PFSK-1 (cell line): Measurements from ENCODE around the gene ACOX3.

Source experiments
- FOXP2 ChIP-seq: optimal IDR thresholded peaks from 2 replicates; pipeline ENCODE3; 2011; ENCODE audit warnings: borderline replicate concordance, control low read depth, inconsistent platforms; ENCODE audit not compliant: insufficient read depth; ENCODE audit errors: extremely low read length, extremely low read depth
- POLR2AphosphoS5 ChIP-seq: IDR thresholded peaks from 2 replicates; pipeline ENCODE4 v1.6.1; 2012; ENCODE audit warnings: low read depth, mild to moderate bottlenecking, control low read depth, low read length, moderate library complexity
- SIN3A ChIP-seq: IDR thresholded peaks from 2 replicates; pipeline ENCODE4 v1.6.1; 2012; ENCODE audit warnings: mild to moderate bottlenecking, low read length, moderate library complexity, borderline replicate concordance; ENCODE audit not compliant: insufficient read depth
- TAF1 ChIP-seq: IDR thresholded peaks from 2 replicates; pipeline ENCODE4 v1.6.1; 2012; ENCODE audit warnings: low read length, control low read depth, borderline replicate concordance; ENCODE audit not compliant: insufficient read depth
- TF ChIP-seq, protein P1 (sequence below), 2 experiments: IDR thresholded peaks; 2 replicates each; pipeline versions ENCODE4 v1.6.1 to v1.8.0; 2011 to 2012; ENCODE audit warnings: low read depth in 2 of 2, low read length in 2 of 2, control low read depth in 1 of 2, inconsistent platforms in 1 of 2, mild to moderate bottlenecking in 1 of 2, moderate library complexity in 1 of 2; ENCODE audit not compliant: insufficient read depth in 1 of 2

The ACOX3 gene

DNA sequence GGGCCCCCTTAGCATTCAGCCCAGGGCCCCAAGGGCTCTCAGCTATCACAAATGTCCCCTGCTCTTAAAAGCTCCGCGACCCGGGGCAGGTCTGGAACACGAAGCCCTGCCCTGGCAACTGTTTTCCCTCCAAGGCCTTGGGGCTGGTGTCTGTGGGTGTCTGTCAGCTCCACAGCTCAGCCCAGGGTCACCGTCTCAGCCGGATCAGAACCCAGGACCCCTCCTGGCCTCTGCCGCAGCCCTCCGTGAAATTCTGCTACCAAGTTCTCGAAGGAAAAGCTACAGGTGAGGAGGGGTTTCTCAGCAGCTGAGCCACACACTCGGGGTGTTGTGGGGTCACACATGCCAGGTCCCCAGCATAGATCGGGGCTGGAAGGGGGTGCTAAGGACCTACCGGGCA lies 61.2 kb downstream of the ACOX3 start:
- TF ChIP-seq FOXP2 (no peak), SIN3A (no peak), POLR2AphosphoS5 (no peak), TAF1 (no peak)
- TF ChIP-seq, protein P1, sequence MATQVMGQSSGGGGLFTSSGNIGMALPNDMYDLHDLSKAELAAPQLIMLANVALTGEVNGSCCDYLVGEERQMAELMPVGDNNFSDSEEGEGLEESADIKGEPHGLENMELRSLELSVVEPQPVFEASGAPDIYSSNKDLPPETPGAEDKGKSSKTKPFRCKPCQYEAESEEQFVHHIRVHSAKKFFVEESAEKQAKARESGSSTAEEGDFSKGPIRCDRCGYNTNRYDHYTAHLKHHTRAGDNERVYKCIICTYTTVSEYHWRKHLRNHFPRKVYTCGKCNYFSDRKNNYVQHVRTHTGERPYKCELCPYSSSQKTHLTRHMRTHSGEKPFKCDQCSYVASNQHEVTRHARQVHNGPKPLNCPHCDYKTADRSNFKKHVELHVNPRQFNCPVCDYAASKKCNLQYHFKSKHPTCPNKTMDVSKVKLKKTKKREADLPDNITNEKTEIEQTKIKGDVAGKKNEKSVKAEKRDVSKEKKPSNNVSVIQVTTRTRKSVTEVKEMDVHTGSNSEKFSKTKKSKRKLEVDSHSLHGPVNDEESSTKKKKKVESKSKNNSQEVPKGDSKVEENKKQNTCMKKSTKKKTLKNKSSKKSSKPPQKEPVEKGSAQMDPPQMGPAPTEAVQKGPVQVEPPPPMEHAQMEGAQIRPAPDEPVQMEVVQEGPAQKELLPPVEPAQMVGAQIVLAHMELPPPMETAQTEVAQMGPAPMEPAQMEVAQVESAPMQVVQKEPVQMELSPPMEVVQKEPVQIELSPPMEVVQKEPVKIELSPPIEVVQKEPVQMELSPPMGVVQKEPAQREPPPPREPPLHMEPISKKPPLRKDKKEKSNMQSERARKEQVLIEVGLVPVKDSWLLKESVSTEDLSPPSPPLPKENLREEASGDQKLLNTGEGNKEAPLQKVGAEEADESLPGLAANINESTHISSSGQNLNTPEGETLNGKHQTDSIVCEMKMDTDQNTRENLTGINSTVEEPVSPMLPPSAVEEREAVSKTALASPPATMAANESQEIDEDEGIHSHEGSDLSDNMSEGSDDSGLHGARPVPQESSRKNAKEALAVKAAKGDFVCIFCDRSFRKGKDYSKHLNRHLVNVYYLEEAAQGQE (IDR thresholded peaks at IDR 0.05; ENCODE audit: insufficient read depth in 1 of 2, low read depth in 2 of 2, low read length in 2 of 2), result no peak

DNA sequence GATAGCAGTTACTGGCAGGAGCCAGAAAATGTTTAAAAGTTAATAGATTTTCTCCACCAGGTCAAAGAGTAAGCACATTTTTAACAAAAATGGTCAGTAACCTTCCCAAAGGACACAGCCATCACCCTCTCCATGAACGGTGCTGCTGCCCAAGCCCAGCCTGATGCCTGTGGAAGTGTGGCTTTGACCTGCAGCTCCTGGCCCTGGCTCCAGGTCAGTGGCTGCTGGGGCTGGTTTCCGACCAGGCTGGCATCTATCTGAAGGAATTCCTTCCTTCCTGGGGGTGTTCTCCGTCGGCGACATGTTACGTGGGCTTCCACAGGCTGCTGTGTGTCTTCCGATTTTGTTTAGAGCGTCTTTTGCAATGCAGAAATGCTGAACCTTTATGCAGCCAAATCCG lies 61.7 kb downstream of the ACOX3 start:
- TF ChIP-seq POLR2AphosphoS5 (no peak), SIN3A (no peak), FOXP2 (no peak), TAF1 (no peak)
- TF ChIP-seq, protein P1 (IDR thresholded peaks at IDR 0.05; ENCODE audit: insufficient read depth in 1 of 2, low read depth in 2 of 2, low read length in 2 of 2), result no peak

DNA sequence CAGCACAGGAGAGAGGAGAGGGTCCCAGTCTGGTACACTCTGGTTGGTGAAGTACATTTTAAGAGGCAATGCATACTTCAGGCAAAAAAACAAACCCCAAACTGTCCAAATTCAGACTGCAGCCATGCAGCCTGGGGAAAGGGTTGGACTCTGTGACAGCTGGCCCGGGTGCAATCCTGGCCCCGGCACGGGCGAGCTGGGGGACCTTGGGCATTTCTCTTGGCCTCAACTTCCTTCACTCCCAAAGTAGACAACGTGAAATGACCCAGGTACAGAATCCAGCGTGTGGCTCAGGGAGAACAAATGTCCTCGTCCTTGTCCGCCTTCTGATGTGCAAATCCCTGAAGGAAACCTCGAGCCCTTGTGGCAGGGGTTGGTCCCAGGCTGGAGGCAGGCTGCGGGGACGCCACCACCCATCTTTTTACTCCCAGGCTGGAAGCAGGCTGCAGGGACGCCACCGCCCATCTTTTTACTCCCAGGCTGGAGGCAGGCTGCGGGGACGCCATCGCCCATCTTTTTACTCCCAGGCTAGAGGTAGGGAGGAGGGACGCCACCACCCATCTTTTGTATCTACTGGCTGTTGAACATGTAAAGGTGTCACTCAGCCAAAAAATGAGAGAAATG lies 62.3 kb downstream of the ACOX3 start:
- TF ChIP-seq POLR2AphosphoS5, result no peak
- TF ChIP-seq TAF1, result no peak
- no peak for TF ChIP-seq FOXP2
- TF ChIP-seq, protein P1 (IDR thresholded peaks at IDR 0.05; ENCODE audit: insufficient read depth in 1 of 2, low read depth in 2 of 2, low read length in 2 of 2), result no peak
- TF ChIP-seq SIN3A, result no peak

DNA sequence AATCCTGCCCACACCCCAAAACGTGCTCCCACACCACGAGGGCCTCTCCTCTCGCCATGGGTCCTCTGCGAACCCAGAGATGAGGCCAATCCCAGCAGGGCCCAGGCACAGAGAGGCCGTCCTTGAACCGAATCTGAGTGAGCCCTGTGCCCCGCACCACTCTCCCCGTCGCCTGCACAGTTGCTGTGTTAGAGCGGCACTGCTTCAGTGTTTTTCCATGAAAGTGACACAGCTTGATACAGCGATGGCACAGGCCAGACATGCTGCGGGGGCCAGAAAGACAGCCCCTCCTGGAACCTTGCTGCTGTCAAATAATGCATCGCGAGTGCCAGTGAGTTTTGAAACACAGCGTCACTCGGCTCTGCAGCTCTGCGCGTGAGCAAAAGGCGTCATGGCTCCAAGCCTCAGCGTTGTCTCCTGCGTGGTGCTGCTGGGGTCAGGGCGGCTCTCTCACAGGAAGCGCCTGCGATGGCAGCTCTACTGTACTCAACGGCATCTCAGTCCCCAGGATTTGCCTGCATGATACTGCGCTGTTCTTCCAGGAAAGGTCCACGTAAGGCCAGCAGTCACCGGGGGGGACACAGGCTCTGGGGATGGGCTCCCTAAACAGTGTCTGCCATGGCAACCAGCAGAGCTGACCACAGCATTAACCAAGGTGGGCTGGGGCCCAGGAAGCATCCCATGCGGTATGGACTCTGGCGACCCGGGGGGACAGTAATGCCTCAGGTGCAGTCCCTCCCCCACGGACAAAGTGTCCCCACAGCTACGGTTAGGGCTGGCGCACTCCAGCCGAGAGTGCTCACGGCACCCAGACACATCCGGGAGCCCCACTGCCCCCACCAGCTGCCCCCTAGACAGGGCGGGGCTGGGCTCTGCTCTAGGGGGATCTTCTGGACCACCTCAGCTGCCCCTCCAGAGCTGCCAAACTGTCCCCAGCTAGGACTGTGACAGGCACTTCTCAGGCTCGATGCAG lies 63.1 kb downstream of the ACOX3 start:
- TF ChIP-seq FOXP2 (no peak), SIN3A (no peak), TAF1 (no peak), POLR2AphosphoS5 (no peak)
- TF ChIP-seq, protein P1 (IDR thresholded peaks at IDR 0.05; ENCODE audit: insufficient read depth in 1 of 2, low read depth in 2 of 2, low read length in 2 of 2), result no peak
